ENCODE data around the gene CAMKMT.

Gene CAMKMT

DNA sequence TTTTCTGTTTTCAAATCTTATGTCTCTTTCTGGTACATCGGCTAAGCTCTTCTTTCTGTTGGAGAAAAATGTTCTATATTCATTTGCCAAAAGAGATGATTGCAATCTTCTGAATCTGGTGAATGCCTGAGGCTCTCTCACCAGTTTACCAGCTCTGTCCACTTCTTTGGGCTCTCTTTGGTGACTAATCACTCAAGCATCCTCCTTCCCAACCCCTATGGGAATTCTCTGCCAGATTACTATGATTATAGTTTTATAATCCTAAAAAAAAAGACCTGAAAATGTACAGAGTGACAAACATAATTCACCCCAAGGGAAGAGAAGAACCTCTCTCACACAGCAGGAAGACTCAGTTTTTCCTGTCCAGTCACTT is 187.3 kb downstream of the CAMKMT start:
- no peak for DNase-seq (ENCODE audit: low read depth in 2 of 2, low spot score in 1 of 2)

GRCh38 chr2:44549856-44550255 is 188.1 kb downstream of the CAMKMT start:
- DNase-seq (ENCODE audit: low read depth in 2 of 2, low spot score in 1 of 2): no peak

DNA sequence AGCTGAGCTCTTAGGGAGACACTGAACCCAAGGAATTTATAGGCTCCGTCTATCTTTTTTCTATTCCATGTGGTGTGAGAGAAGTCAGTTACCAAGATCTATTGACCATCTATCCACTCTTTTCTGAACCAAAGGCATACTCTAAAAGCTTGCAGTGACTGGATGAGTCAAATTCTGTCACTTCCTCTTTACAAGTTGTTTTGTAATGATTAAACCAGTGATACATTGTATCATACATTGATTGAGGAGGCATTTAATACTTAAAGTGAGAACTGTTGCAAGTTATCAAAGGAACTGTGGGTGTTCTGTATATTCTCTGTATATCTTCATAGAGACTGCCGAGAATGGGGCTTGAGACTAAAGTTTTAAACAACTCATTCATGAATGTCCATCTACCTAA is 188.8 kb downstream of the CAMKMT start:
- no peak for DNase-seq (ENCODE audit: low read depth in 2 of 2, low spot score in 1 of 2)

GRCh38 chr2:44551497-44551896 is 189.8 kb downstream of the CAMKMT start:
- no peak for DNase-seq (ENCODE audit: low read depth in 2 of 2, low spot score in 1 of 2)

GRCh38 chr2:44553456-44553855 is 191.7 kb downstream of the CAMKMT start:
- no peak for DNase-seq (ENCODE audit: low read depth in 2 of 2, low spot score in 1 of 2)

DNA sequence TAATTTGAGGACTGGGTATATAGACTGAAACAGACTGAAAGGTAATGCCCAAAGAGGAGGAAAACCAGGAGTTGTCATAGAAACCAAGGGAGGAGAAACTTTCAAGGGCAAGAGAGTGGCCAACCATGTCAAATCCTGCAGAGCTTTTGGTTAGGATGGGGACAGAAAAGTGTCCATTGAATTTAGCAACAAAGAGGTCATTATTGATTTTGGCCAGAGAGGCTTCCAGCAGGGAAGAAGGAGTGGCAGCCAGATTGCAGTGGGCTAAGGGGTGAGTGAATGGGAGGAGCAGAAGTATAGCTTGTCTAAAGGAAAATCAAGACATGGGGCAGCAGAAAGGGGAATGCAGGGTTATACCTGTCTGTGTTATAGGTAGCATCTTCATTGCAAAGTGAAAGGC is 194.0 kb downstream of the CAMKMT start:
- no peak for DNase-seq (ENCODE audit: low read depth in 2 of 2, low spot score in 1 of 2)

- no peak for DNase-seq (ENCODE audit: low read depth in 2 of 2, low spot score in 1 of 2)
Observed at GRCh38 chr2:44559108-44559507, 197.4 kb downstream of the CAMKMT start.

- DNase-seq (ENCODE audit: low read depth in 2 of 2, low spot score in 1 of 2): no peak
Observed at GRCh38 chr2:44560352-44560751, 198.6 kb downstream of the CAMKMT start.

DNA sequence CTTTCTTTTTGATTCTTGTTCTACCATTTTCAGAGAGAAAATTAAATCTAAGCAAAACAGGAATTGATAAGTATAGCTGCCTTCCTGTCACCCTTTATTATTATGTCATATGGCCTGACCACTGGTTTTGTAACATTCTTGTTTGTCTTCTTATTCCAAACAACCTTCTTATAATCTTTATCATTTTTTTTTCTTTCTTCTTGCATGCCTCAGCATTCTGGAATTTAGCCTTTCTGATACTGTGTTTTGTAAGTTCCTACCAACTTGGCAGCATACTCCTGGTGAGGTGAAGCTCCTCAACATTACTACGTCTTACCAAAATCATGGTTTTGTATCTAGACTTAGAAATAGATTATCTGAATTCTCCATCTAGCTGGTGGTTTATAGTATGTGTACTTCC is 199.2 kb downstream of the CAMKMT start:
- no peak for DNase-seq (ENCODE audit: low read depth in 2 of 2, low spot score in 1 of 2)

DNA sequence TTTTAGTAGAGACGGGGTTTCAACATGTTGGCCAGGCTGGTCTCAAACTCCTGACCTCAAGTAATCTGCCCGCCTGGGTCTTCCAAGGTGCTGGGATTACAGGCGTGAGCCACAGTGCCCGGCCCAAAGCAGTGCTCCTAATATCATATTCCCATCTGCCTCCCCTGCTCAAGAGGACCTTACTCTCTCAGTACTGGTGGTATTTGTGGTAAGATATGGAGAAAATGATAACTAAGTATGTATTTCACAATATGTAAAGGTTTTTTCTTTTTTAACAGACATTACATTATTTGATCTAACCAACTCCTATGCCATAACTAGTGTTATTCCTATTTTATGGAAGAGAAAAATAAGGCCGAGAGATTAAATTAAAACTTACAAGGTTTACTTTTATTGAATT is 201.0 kb downstream of the CAMKMT start:
- no peak for DNase-seq (ENCODE audit: low read depth in 2 of 2, low spot score in 1 of 2)

DNA sequence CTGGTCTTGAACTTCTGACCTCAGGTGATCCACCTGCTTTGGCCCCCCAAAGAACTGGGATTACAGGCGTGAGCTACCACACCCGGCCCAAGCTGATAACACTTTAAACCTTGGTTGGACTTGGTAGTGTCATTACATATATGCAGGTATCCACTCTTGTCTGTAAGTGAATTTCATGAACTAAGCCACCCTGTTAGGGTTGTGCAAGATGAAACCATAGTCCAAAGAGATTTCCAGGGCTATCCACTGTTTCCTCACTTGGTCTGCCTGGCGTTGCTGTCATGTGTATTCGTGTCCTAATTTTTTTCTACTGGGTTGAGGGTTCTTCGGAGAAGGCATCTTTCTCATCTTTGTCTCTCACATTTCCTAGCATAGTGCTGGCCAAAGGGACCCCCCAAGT is 203.0 kb downstream of the CAMKMT start:
- no peak for DNase-seq (ENCODE audit: low read depth in 2 of 2, low spot score in 1 of 2)

DNA sequence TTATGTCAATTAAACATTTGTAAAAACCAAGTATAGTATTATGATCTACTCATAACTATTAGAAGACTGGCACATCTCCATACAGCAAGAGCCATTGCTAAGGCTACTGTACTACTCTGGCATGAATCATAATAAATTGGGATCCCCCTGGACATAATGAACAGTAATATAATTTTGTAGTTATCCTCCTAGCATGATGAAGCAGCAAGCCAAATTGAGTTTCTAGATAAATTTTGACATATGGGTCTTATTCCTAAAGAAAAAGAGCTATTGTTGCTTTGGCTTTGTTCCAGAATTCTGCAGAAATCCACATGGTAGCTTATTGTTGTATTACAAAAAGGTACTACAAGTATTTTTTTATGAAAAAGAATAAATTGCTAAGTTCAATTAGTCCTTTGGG is 204.3 kb downstream of the CAMKMT start:
- DNase-seq (ENCODE audit: low read depth in 2 of 2, low spot score in 1 of 2): no peak

DNA sequence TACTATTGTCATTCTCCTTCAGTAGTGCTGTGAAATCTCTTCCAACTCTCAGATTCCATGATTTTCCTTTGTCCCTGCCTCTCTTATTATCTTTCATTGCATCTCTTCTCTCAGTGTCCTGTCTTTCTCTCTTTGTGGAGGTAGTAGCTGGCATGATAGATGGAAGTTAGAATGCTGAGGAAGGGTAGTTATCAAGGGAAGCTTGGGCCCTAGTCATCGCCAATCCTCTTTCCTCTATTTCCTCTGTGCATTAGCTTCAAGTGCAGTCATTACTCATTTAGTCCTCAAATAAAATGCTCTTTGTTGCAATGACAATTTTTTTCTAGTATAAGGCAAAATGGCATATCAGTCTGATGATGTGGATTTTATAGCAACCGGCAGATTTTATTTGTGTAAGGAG is 207.7 kb downstream of the CAMKMT start:
- no peak for DNase-seq (ENCODE audit: low read depth in 2 of 2, low spot score in 1 of 2)

DNA sequence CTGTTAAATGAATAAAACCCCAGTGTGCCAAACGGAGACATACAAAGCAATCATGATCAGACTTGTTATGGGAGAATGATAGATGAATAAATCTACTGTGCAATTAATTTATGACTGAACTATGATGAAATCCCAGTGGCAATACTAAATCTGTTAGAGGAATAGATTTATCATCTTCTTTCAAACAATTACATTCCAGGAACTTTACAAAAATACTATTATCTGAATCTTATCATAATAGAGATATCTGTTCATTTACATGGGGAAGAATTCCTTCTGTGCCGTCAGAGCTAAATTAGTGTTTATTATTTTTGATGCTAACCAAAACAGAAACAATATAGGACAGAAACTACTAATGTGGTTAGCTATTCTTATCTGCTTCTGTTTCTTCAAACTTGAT is 208.5 kb downstream of the CAMKMT start:
- DNase-seq (ENCODE audit: low read depth in 2 of 2, low spot score in 1 of 2): no peak

DNA sequence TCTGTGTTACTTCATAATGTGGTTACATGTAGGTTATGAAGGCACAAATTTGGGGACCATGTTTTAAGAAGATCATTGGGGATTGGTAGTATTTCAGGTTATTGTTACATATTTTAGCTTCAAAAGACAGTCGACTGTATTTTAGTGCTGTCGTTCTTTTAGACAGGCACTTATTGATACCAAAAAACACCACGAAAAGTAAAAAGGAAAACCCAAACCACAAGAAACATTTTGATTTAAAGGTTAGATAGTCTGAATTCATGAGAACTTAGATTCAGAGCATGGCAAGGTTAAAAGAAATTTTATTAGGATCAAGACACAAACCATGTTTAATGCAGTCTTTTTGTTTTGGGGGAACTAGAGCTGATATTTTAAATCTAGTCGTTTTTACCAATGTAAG is 209.0 kb downstream of the CAMKMT start:
- no peak for DNase-seq (ENCODE audit: low read depth in 2 of 2, low spot score in 1 of 2)

DNA sequence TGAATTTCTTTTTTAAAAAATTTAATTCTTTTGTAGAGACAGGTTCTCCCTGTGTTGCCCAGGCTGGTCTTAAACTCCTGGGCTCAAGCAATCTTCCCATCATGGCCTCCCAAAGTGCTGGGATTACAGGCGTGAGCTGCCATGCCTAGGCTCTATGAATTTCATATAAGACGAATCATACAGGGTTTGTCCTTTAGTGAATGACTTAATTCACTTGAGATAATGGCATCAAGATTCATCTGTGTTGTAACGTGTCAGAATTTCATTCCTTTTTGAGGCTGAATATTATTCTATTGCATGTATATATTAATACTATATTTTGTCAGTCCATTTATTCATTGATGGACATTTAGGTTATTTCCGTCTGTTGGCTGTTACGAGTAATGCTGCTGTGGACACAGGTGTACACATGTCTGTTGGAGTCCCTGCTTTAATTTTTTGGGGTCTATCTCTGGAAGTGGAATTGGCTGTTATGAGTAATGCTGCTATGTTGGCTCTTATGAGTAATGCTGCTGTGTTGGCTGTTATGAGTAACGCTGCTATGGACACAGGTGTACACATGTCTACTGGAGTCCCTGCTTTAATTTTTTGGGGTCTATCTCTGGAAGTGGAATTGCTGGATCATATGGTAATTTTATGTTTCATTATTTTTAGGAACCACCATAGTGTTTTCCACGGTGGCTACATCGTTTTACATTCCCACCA is 210.6 kb downstream of the CAMKMT start:
- no peak for DNase-seq (ENCODE audit: low read depth in 2 of 2, low spot score in 1 of 2)

DNA sequence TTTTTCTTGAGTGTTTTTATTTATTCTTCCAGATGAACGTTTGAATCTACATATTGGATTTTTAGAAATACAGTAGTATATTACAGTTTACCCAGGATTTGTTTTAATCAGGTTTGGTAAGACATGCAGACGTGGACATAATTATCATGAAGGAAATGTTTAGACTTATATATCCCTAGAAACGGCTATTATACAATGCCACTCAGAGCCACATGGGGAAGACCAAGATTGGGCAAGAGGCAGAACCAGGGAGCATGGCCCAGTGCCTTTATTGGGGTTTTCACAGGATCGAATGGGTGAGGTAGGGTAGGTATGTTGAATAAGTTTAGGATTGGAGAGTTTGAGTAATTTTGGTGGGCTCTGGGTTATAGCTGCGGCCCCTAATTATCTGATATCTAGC is 212.2 kb downstream of the CAMKMT start:
- no peak for DNase-seq (ENCODE audit: low read depth in 2 of 2, low spot score in 1 of 2)

DNA sequence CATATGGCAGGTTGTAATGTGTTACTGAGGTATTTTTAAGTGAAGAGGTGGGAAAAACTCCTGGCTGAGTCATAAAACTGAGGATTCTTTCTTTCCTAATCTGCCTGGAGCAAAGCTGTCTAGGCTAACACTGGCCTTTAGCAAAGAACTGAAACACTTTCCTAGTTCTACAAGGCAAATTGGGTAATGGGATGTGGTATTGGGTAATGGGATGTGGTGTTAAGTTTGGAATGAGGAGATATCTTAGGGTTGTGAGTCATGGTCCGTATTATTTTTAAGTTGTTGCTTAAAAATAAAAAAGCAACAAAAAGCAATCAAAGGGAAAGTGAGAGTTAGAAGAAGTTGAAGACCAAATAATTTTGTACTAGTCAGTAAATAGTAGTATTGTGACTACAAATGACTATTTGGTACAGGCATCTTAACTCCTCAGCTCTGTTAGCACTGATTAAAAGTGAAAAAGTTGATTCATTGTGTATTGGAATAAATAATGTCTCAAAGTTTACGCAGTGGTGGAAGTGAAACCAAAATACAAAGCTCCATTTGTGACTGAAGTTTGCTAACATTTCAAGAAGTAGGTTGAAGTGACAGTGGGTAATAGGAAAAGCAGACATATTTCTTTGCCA is 216.8 kb downstream of the CAMKMT start:
- no peak for DNase-seq (ENCODE audit: low read depth in 2 of 2, low spot score in 1 of 2)

GRCh38 chr2:44579115-44579836 is 217.5 kb downstream of the CAMKMT start:
- DNase-seq (ENCODE audit: low read depth in 2 of 2, low spot score in 1 of 2): no peak

DNA sequence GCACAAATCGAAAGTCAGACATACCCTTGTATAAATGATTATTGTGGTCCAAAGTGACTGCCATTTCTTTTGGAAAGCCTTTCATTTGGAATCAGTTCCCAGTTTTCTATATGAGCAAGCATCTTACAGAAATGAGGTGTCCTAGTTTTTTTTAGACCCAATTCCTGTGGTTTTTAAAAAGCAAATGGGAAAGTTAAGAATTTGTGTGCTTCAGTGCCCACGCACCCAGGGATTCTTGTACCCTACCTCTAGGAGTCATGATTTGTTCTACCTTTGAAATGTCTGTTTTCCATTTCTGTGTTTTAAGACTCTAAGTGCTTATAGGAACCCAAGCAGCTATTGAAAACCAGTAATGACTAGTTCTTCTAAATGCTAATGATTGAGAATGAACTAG is 218.1 kb downstream of the CAMKMT start:
- no peak for DNase-seq (ENCODE audit: low read depth in 2 of 2, low spot score in 1 of 2)

- DNase-seq (ENCODE audit: low read depth in 2 of 2, low spot score in 1 of 2): no peak
Observed at GRCh38 chr2:44580875-44581515, 219.2 kb downstream of the CAMKMT start.

GRCh38 chr2:44582363-44583008 is 220.7 kb downstream of the CAMKMT start:
- DNase-seq (ENCODE audit: low read depth in 2 of 2, low spot score in 1 of 2): no peak

Data from stimulated activated CD8-positive, alpha-beta memory T cell treated with anti-CD3 and anti-CD28 coated beads, Interleukin-4, amount 100 ng/mL, for 1 hour (primary cell).